ENCODE results near the gene CASP3. TPM values are rescaled to one million over a fixed set of nuclear protein-coding genes. Genes with fewer than 3 reads are reported as not detected.
"Not testable (repeated sequence)": the region's sequence is repeated elsewhere in the genome, so short reads cannot be mapped to it uniquely, and the experiment has no call there.

CASP3 gene
- total RNA-seq, 5 donors from 2014 or later (not counting 1 experiment from before 2014, with no cell fraction given): 10.7 to 23.5 (median 19.9) TPM

GRCh38 chr4:184620212-184620867, 28.9 kb downstream of the CASP3 start:
- H3K27me3 ChIP-seq (replicated peaks in 1 of 2; ENCODE audit: control insufficient read depth in 2 of 2, extremely low read depth in 1 of 2, insufficient read depth in 2 of 2, low read length in 1 of 2): no peaks in the 10 kb centered on the region
- H3K36me3 ChIP-seq (ENCODE audit: control insufficient read depth in 2 of 2, extremely low read depth in 1 of 2, insufficient read depth in 1 of 2, low read length in 1 of 2): no peaks in the 10 kb centered on the region
- no peak overlapping the region for H3K27ac ChIP-seq (ENCODE audit: low read length)
- H3K4me3 Mint-ChIP-seq: no peak overlapping the region
- DNase-seq (no peak), ATAC-seq (replicated peaks in 1 of 4) (no peak)
- H3K4me1 Mint-ChIP-seq: peaks cover 9 to 13% (median 10%) of the 10 kb centered on the region in 3 donors
- CTCF ChIA-PET: no interaction called here
- H3K4me1 ChIP-seq (ENCODE audit: control insufficient read depth in 1 of 2, extremely low read depth in 1 of 2, insufficient read depth in 2 of 2, low read length in 2 of 2): peaks cover 7% of the 10 kb centered on the region in 2 experiments
- no peaks in the 10 kb centered on the region for H3K27me3 Mint-ChIP-seq
- H3K9me3 ChIP-seq: no peaks in the 10 kb centered on the region
- no peak overlapping the region for H3K27ac Mint-ChIP-seq
- H3K9me3 Mint-ChIP-seq: peaks cover 0 to 1% (median under 1%) of the 10 kb centered on the region in 3 donors
- POLR2A ChIA-PET: no interaction called here
- WGBS (ENCODE audit: insufficient coverage): 93% methylated on average over 4 of the region's 11 CpGs
- H3K36me3 Mint-ChIP-seq: peaks cover 21% of the 10 kb centered on the region
- no peak overlapping the region for H3K4me3 ChIP-seq (ENCODE audit: control insufficient read depth in 1 of 2, extremely low read depth in 1 of 2, low read length in 1 of 2)

GRCh38 chr4:184617600-184618196, 31.5 kb downstream of the CASP3 start:
- H3K27me3 Mint-ChIP-seq: no peaks in the 10 kb centered on the region
- CTCF ChIA-PET: interaction anchor here (0.6 to 0.7 kb wide), 2 partner anchors 51 to 390 kb away, joined by 3 read pairs; no protein-coding TSS in a partner anchor

GRCh38 chr4:184616633-184617551, 32.4 kb downstream of the CASP3 start:
- Mint-ChIP-seq H3K36me3 (peaks cover 6% of the 10 kb centered on the region), H3K27ac (no peak overlapping the region), H3K4me1 (no peaks in the 10 kb centered on the region), H3K27me3 (no peaks in the 10 kb centered on the region), H3K9me3 (peaks cover 0 to 11% (median 8%) of the 10 kb centered on the region in 3 donors), H3K4me3 (no peak overlapping the region)
- Histone ChIP-seq H3K27me3 (replicated peaks in 1 of 2; ENCODE audit: control insufficient read depth in 2 of 2, extremely low read depth in 1 of 2, insufficient read depth in 2 of 2, low read length in 1 of 2) (no peaks in the 10 kb centered on the region), H3K4me3 (ENCODE audit: control insufficient read depth in 1 of 2, extremely low read depth in 1 of 2, low read length in 1 of 2) (no peak overlapping the region), H3K4me1 (ENCODE audit: control insufficient read depth in 1 of 2, extremely low read depth in 1 of 2, insufficient read depth in 2 of 2, low read length in 2 of 2) (no peaks in the 10 kb centered on the region), H3K27ac (ENCODE audit: low read length) (no peak overlapping the region), H3K36me3 (ENCODE audit: control insufficient read depth in 2 of 2, extremely low read depth in 1 of 2, insufficient read depth in 1 of 2, low read length in 1 of 2) (peaks cover 0 to 4% of the 10 kb centered on the region in 2 donors), H3K9me3 (no peaks in the 10 kb centered on the region)
- DNase-seq: no peak
- POLR2A ChIA-PET: no interaction called here
- CTCF ChIA-PET: interaction anchor here in 1 of 2 donors (0.7 kb wide), 1 partner anchor 390 kb away, joined by 3 read pairs; no protein-coding TSS in a partner anchor
- WGBS (ENCODE audit: insufficient coverage): 87% methylated on average over 5 of the region's 12 CpGs
- ATAC-seq (replicated peaks in 1 of 4): no peak

More at GRCh38 chr4:184617600-184618196, 31.5 kb downstream of the CASP3 start:
- H3K4me1 ChIP-seq (ENCODE audit: control insufficient read depth in 1 of 2, extremely low read depth in 1 of 2, insufficient read depth in 2 of 2, low read length in 2 of 2): no peaks in the 10 kb centered on the region
- Mint-ChIP-seq H3K4me1 (no peaks in the 10 kb centered on the region), H3K27ac (no peak overlapping the region), H3K36me3 (peaks cover 10% of the 10 kb centered on the region), H3K4me3 (no peak overlapping the region), H3K9me3 (peaks cover 0 to 11% (median 8%) of the 10 kb centered on the region in 3 donors)
- POLR2A ChIA-PET: no interaction called here
- no peak for ATAC-seq (replicated peaks in 1 of 4)
- no peaks in the 10 kb centered on the region for H3K27me3 ChIP-seq (replicated peaks in 1 of 2; ENCODE audit: control insufficient read depth in 2 of 2, extremely low read depth in 1 of 2, insufficient read depth in 2 of 2, low read length in 1 of 2)
- H3K36me3 ChIP-seq (ENCODE audit: control insufficient read depth in 2 of 2, extremely low read depth in 1 of 2, insufficient read depth in 1 of 2, low read length in 1 of 2): peaks cover 0 to 4% of the 10 kb centered on the region in 2 donors
- DNase-seq: no peak
- no peak overlapping the region for H3K27ac ChIP-seq (ENCODE audit: low read length)
- no peak overlapping the region for H3K4me3 ChIP-seq (ENCODE audit: control insufficient read depth in 1 of 2, extremely low read depth in 1 of 2, low read length in 1 of 2)
- 93% methylated on average over 7 of the region's 9 CpGs for WGBS (ENCODE audit: insufficient coverage)
- no peaks in the 10 kb centered on the region for H3K9me3 ChIP-seq

GRCh38 chr4:184616168-184616567, 33.1 kb downstream of the CASP3 start:
- H3K36me3 ChIP-seq (ENCODE audit: control insufficient read depth in 2 of 2, extremely low read depth in 1 of 2, insufficient read depth in 1 of 2, low read length in 1 of 2); DNase-seq; ATAC-seq (replicated peaks in 1 of 4); H3K4me3 Mint-ChIP-seq; H3K4me1 Mint-ChIP-seq; CTCF ChIA-PET; H3K27ac ChIP-seq (ENCODE audit: low read length); POLR2A ChIA-PET; H3K9me3 ChIP-seq; H3K27me3 Mint-ChIP-seq; H3K27ac Mint-ChIP-seq; H3K36me3 Mint-ChIP-seq; H3K4me3 ChIP-seq (ENCODE audit: control insufficient read depth in 1 of 2, extremely low read depth in 1 of 2, low read length in 1 of 2); H3K4me1 ChIP-seq (ENCODE audit: control insufficient read depth in 1 of 2, extremely low read depth in 1 of 2, insufficient read depth in 2 of 2, low read length in 2 of 2); H3K27me3 ChIP-seq (replicated peaks in 1 of 2; ENCODE audit: control insufficient read depth in 2 of 2, extremely low read depth in 1 of 2, insufficient read depth in 2 of 2, low read length in 1 of 2): not testable (repeated sequence)
- peaks cover 0 to 11% (median 8%) of the 10 kb centered on the region in 3 donors for H3K9me3 Mint-ChIP-seq
- WGBS (ENCODE audit: insufficient coverage): no CpG with 5 or more reads among the region's 2 CpGs

GRCh38 chr4:184614509-184614908, 34.7 kb downstream of the CASP3 start:
- H3K4me1 Mint-ChIP-seq: no peaks in the 10 kb centered on the region
- Histone ChIP-seq H3K9me3 (no peaks in the 10 kb centered on the region), H3K36me3 (ENCODE audit: control insufficient read depth in 2 of 2, extremely low read depth in 1 of 2, insufficient read depth in 1 of 2, low read length in 1 of 2) (peaks cover 0 to 4% of the 10 kb centered on the region in 2 donors), H3K4me1 (ENCODE audit: control insufficient read depth in 1 of 2, extremely low read depth in 1 of 2, insufficient read depth in 2 of 2, low read length in 2 of 2) (no peaks in the 10 kb centered on the region), H3K27ac (ENCODE audit: low read length) (no peak overlapping the region), H3K27me3 (replicated peaks in 1 of 2; ENCODE audit: control insufficient read depth in 2 of 2, extremely low read depth in 1 of 2, insufficient read depth in 2 of 2, low read length in 1 of 2) (no peaks in the 10 kb centered on the region), H3K4me3 (ENCODE audit: control insufficient read depth in 1 of 2, extremely low read depth in 1 of 2, low read length in 1 of 2) (no peak overlapping the region)
- H3K36me3 Mint-ChIP-seq: peaks cover 6% of the 10 kb centered on the region
- no peaks in the 10 kb centered on the region for H3K27me3 Mint-ChIP-seq
- no peak overlapping the region for H3K4me3 Mint-ChIP-seq
- H3K9me3 Mint-ChIP-seq: peaks cover 0 to 11% (median 8%) of the 10 kb centered on the region in 3 donors
- DNase-seq (no peak), ATAC-seq (replicated peaks in 1 of 4) (no peak)
- no CpG with 5 or more reads among the region's 3 CpGs for WGBS (ENCODE audit: insufficient coverage)
- H3K27ac Mint-ChIP-seq: no peak overlapping the region
- POLR2A ChIA-PET: no interaction called here
- CTCF ChIA-PET: no interaction called here

- Histone ChIP-seq H3K27ac (ENCODE audit: low read length) (no peak overlapping the region), H3K36me3 (ENCODE audit: control insufficient read depth in 2 of 2, extremely low read depth in 1 of 2, insufficient read depth in 1 of 2, low read length in 1 of 2) (peaks cover 0 to 4% of the 10 kb centered on the region in 2 donors), H3K4me3 (ENCODE audit: control insufficient read depth in 1 of 2, extremely low read depth in 1 of 2, low read length in 1 of 2) (no peak overlapping the region), H3K9me3 (no peaks in the 10 kb centered on the region), H3K27me3 (replicated peaks in 1 of 2; ENCODE audit: control insufficient read depth in 2 of 2, extremely low read depth in 1 of 2, insufficient read depth in 2 of 2, low read length in 1 of 2) (no peaks in the 10 kb centered on the region), H3K4me1 (ENCODE audit: control insufficient read depth in 1 of 2, extremely low read depth in 1 of 2, insufficient read depth in 2 of 2, low read length in 2 of 2) (no peaks in the 10 kb centered on the region)
- ATAC-seq (replicated peaks in 1 of 4): no peak
- H3K27me3 Mint-ChIP-seq: no peaks in the 10 kb centered on the region
- no peak overlapping the region for H3K4me3 Mint-ChIP-seq
- no peaks in the 10 kb centered on the region for H3K4me1 Mint-ChIP-seq
- H3K27ac Mint-ChIP-seq: no peak overlapping the region
- no peak for DNase-seq
- peaks cover 6% of the 10 kb centered on the region for H3K36me3 Mint-ChIP-seq
- WGBS (ENCODE audit: insufficient coverage): no CpG with 5 or more reads among the region's 2 CpGs
- POLR2A ChIA-PET: no interaction called here
- peaks cover 0 to 11% (median 8%) of the 10 kb centered on the region in 3 donors for H3K9me3 Mint-ChIP-seq
- CTCF ChIA-PET: no interaction called here
These were observed 35.8 kb downstream of the CASP3 start for GRCh38 chr4:184613405-184613804.

All from T-cell (primary cell).